IMR-90 (cell line): ENCODE results near the gene EIF2AK2. TPM values are rescaled to one million over a fixed set of nuclear protein-coding genes. Genes with fewer than 3 reads are reported as not detected.
A peak's percentile ranks its signal among the peaks of the same experiment; 100 is the strongest.

Experiments used
- BHLHE40 ChIP-seq: fragments of 150-350 bp; IDR thresholded peaks from 2 replicates; pipeline ENCODE4 v1.6.1; 2016; ENCODE audit warnings: mild to moderate bottlenecking, low read depth, low read length
- RAD21 ChIP-seq: IDR thresholded peaks from 2 replicates; pipeline ENCODE4 v1.6.1; 2012; ENCODE audit warnings: low read length, improper control_type of control experiment
- SMC3 ChIP-seq: fragments of 150-350 bp; IDR thresholded peaks from 2 replicates; pipeline ENCODE4 v1.6.1; 2016; ENCODE audit warnings: low read depth, mild to moderate bottlenecking, antibody characterized with exemption, low read length, moderate library complexity
- polyA plus RNA-seq, 3 experiments: library from polyadenylated mRNA; depleted of rRNA; stranded (reverse); fragments of >200 nt; gene quantifications; 2 replicates each; pipeline ENCODE4 v1.2.3, GENCODE V29; 2012; ENCODE audit warnings: low replicate concordance in 1 of 3
- total RNA-seq: library from RNA; depleted of rRNA; stranded (reverse); fragments of >200 nt; gene quantifications from 2 replicates; pipeline ENCODE4 v1.2.3, GENCODE V29; 2012
- TF ChIP-seq, protein P1 (sequence below): fragments of 150-350 bp; IDR thresholded peaks from 2 replicates; pipeline ENCODE4 v1.6.1; 2017; ENCODE audit warnings: mild to moderate bottlenecking, antibody characterized with exemption, low read length, low read depth

EIF2AK2 gene
- total and polyA plus RNA-seq, 2 of the 4 experiments (the other 2 are of a cell fraction) = 10.2 to 16.8 TPM

DNA sequence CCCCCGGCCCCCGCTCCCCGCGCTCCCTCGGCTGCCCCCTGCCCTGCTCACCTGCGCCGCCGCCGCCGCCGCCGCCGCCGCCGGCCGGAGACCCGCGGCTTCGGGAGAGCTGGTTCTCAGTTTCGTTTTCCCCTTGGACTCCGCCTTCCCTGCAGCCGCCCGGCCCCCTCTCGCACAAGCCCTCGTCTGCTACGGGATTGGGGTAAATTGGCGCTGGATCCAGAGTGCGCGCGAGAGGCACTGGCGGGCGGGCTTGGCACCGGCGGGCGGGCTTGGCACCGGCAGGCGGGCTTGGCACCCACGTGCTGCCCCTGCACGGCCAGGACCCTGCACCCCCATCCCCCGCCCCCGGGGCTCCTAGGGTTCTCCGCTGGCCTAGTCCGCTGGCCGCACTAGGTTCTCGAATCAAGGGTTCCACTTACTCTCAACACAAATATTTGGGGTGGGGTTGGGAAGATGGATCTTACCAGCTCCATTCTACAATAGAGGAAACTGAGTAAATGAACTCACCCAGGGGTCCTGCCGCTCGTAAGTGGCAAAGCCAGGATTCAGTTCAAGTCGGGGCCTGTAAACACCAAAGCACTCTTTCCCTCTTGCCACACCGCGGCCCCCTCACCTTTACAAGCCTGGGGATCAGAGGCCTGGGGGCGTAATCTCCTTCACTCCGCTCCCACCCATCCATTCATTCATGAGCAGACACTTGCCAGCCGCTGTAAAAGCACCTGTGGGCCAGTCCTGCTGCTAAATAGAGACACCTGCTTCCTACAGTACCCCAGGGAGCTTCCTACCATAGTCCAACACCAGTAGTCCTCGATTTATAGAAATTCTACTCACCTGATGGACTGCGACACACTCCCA lies at the start of gene EIF2AK2 (continued):
- TF ChIP-seq, protein P1, sequence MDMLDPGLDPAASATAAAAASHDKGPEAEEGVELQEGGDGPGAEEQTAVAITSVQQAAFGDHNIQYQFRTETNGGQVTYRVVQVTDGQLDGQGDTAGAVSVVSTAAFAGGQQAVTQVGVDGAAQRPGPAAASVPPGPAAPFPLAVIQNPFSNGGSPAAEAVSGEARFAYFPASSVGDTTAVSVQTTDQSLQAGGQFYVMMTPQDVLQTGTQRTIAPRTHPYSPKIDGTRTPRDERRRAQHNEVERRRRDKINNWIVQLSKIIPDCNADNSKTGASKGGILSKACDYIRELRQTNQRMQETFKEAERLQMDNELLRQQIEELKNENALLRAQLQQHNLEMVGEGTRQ = peak; percentile 47; the same call in 1 of the 2 replicates
- TF ChIP-seq SMC3 (no peak), BHLHE40 (0 out of 2 replicates have a peak, but pooled peaks have one; percentile 7), RAD21 (no peak)
